NCI-H510A (cell line): ENCODE measurements around the gene VPS41.

ENCODE experiments used
- DNase-seq: peaks from one replicate; lab custom pipeline; 2025; lab: John Stamatoyannopoulos, UW

Gene VPS41

GRCh38 chr7:38801786-38802185 lies 107.2 kb downstream of the VPS41 start:
- no peak for DNase-seq

GRCh38 chr7:38798552-38799267 lies 110.3 kb downstream of the VPS41 start:
- DNase-seq = no peak

- peak; percentile 2 for DNase-seq
These were observed 112.1 kb downstream of the VPS41 start for GRCh38 chr7:38796626-38797501.

- DNase-seq = no peak
These were observed 113.4 kb downstream of the VPS41 start for GRCh38 chr7:38795593-38795992.

- DNase-seq = no peak
These were observed 127.0 kb downstream of the VPS41 start for GRCh38 chr7:38781991-38782390.

- DNase-seq = no peak
These were observed 131.4 kb downstream of the VPS41 start for GRCh38 chr7:38777609-38778008.

GRCh38 chr7:38775506-38776175 lies 133.3 kb downstream of the VPS41 start:
- DNase-seq = peak; percentile 52

GRCh38 chr7:38773430-38773829 lies 135.6 kb downstream of the VPS41 start:
- no peak for DNase-seq

- DNase-seq = no peak
These were observed 148.8 kb downstream of the VPS41 start for GRCh38 chr7:38760226-38760625.

GRCh38 chr7:38759028-38759427 lies 150.0 kb downstream of the VPS41 start:
- DNase-seq = no peak

GRCh38 chr7:38757931-38758330 lies 151.1 kb downstream of the VPS41 start:
- DNase-seq = no peak

- DNase-seq = no peak
These were observed 152.5 kb downstream of the VPS41 start for GRCh38 chr7:38756521-38756920.

GRCh38 chr7:38753347-38753746 lies 155.6 kb downstream of the VPS41 start:
- DNase-seq = no peak

- DNase-seq = no peak
These were observed 157.6 kb downstream of the VPS41 start for GRCh38 chr7:38751416-38751815.

GRCh38 chr7:38748056-38748610 lies 160.9 kb downstream of the VPS41 start:
- DNase-seq = no peak

GRCh38 chr7:38746438-38746837 lies 162.6 kb downstream of the VPS41 start:
- no peak for DNase-seq

GRCh38 chr7:38744746-38745145 lies 164.2 kb downstream of the VPS41 start:
- DNase-seq = no peak

GRCh38 chr7:38743899-38744298 lies 165.1 kb downstream of the VPS41 start:
- DNase-seq = no peak

- DNase-seq = no peak
These were observed 168.9 kb downstream of the VPS41 start for GRCh38 chr7:38740041-38740440.

- DNase-seq = no peak
These were observed 172.9 kb downstream of the VPS41 start for GRCh38 chr7:38736138-38736537.

- DNase-seq = no peak
These were observed 177.8 kb downstream of the VPS41 start for GRCh38 chr7:38731215-38731614.

GRCh38 chr7:38728145-38728544 lies 180.8 kb downstream of the VPS41 start:
- no peak for DNase-seq
